ENCODE data around the gene ATP6V0E1. TPM values are rescaled to one million over a fixed set of nuclear protein-coding genes. Genes with fewer than 3 reads are reported as not detected.
A peak's percentile ranks its signal among the peaks of the same experiment; 100 is the strongest.
"Not testable (repeated sequence)": the region's sequence is repeated elsewhere in the genome, so short reads cannot be mapped to it uniquely, and the experiment has no call there.

Gene ATP6V0E1
- total RNA-seq, 2 donors from 2014 or later, result 156 to 193 TPM

- TF ChIP-seq, protein P1, sequence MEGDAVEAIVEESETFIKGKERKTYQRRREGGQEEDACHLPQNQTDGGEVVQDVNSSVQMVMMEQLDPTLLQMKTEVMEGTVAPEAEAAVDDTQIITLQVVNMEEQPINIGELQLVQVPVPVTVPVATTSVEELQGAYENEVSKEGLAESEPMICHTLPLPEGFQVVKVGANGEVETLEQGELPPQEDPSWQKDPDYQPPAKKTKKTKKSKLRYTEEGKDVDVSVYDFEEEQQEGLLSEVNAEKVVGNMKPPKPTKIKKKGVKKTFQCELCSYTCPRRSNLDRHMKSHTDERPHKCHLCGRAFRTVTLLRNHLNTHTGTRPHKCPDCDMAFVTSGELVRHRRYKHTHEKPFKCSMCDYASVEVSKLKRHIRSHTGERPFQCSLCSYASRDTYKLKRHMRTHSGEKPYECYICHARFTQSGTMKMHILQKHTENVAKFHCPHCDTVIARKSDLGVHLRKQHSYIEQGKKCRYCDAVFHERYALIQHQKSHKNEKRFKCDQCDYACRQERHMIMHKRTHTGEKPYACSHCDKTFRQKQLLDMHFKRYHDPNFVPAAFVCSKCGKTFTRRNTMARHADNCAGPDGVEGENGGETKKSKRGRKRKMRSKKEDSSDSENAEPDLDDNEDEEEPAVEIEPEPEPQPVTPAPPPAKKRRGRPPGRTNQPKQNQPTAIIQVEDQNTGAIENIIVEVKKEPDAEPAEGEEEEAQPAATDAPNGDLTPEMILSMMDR (IDR thresholded peaks at IDR 0.05), result no peak
- H3K9me3 ChIP-seq, result no peaks in the 10 kb centered on the region
- peak overlapping the region; percentile 19 to 61 for H3K27ac ChIP-seq
- no peaks in the 10 kb centered on the region for H3K27me3 ChIP-seq
- no peak for DNase-seq (ENCODE audit: low spot score)
- H3K4me1 ChIP-seq, result peaks cover 0 to 32% of the 10 kb centered on the region in 2 donors
- peaks cover 26% of the 10 kb centered on the region for H3K36me3 ChIP-seq
- no peak overlapping the region for H3K4me3 ChIP-seq
Observed at GRCh38 chr5:173020154-173020581, 36.6 kb downstream of the ATP6V0E1 start.

DNA sequence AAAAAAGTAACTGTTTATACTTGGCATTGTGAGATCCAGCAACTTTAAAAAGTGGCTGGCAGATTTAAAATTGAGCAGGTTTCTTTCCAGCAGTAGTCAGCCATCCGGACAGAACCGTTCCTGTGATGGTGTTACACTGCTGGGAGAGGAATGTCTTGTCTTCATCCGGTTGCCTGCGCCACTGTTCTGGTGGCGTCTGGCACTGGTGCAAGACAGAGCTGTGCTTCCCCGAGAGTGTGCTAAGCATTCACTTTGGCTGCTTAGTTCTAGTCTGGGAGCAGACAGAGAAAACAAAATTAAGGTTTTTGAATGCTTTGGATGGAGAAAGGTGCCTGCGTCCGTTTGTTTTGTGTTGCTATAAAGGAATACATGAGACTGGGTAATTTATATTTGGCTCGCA is 37.1 kb downstream of the ATP6V0E1 start:
- peak overlapping the region; percentile 19 to 61 for H3K27ac ChIP-seq
- TF ChIP-seq, protein P1 (IDR thresholded peaks at IDR 0.05), result no peak
- peak; percentile 67 for DNase-seq (ENCODE audit: low spot score)

DNA sequence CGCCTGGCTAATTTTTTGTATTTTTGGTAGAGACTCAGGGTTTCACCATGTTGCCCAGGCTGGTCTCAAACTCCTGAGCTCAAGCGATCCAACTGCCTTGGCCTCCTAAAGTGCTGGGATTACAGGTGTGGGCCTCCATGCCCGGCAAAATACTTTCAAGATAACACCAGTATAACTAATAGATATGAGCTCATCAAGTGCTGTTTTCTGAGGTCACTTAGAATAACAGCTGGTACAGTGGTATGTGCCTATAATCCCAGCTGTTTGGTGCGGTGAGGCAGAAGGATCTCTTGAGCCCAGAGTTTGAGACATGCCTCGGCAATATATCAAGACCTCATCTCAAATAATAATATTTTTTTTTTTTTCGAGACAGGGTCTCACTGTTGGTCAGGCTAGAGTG is 42.1 kb downstream of the ATP6V0E1 start:
- peaks cover 19% of the 10 kb centered on the region for H3K36me3 ChIP-seq
- no peak for DNase-seq (ENCODE audit: low spot score)
- no peaks in the 10 kb centered on the region for H3K9me3 ChIP-seq
- no peak overlapping the region for H3K4me3 ChIP-seq
- peaks cover 0 to 32% of the 10 kb centered on the region in 2 donors for H3K4me1 ChIP-seq
- no peak overlapping the region for H3K27ac ChIP-seq
- H3K27me3 ChIP-seq, result no peaks in the 10 kb centered on the region
- TF ChIP-seq, protein P1 (IDR thresholded peaks at IDR 0.05), result no peak

More for the DNA sequence above, 37.1 kb downstream of the ATP6V0E1 start:
- peaks cover 0 to 28% of the 10 kb centered on the region in 2 donors for H3K4me1 ChIP-seq
- H3K4me3 ChIP-seq, result no peak overlapping the region
- no peaks in the 10 kb centered on the region for H3K27me3 ChIP-seq
- H3K9me3 ChIP-seq, result no peaks in the 10 kb centered on the region
- peaks cover 26% of the 10 kb centered on the region for H3K36me3 ChIP-seq

- Histone ChIP-seq H3K36me3 (no peaks in the 10 kb centered on the region), H3K4me1 (peaks cover 0 to 32% of the 10 kb centered on the region in 2 donors), H3K4me3 (no peak overlapping the region), H3K27me3 (no peaks in the 10 kb centered on the region), H3K27ac (no peak overlapping the region), H3K9me3 (no peaks in the 10 kb centered on the region)
- TF ChIP-seq, protein P1 (IDR thresholded peaks at IDR 0.05), result no peak
- DNase-seq (ENCODE audit: low spot score), result no peak
Observed at GRCh38 chr5:173027905-173028304, 44.3 kb downstream of the ATP6V0E1 start.

- TF ChIP-seq, protein P1 (IDR thresholded peaks at IDR 0.05), result no peak
- Histone ChIP-seq H3K4me1 (peaks cover 0 to 32% of the 10 kb centered on the region in 2 donors), H3K27me3 (no peaks in the 10 kb centered on the region), H3K36me3 (no peaks in the 10 kb centered on the region), H3K27ac (peak overlapping the region; percentile 69 to 71), H3K4me3 (no peak overlapping the region), H3K9me3 (no peaks in the 10 kb centered on the region)
- no peak for DNase-seq (ENCODE audit: low spot score)
Observed at GRCh38 chr5:173028811-173029327, 45.3 kb downstream of the ATP6V0E1 start.

DNA sequence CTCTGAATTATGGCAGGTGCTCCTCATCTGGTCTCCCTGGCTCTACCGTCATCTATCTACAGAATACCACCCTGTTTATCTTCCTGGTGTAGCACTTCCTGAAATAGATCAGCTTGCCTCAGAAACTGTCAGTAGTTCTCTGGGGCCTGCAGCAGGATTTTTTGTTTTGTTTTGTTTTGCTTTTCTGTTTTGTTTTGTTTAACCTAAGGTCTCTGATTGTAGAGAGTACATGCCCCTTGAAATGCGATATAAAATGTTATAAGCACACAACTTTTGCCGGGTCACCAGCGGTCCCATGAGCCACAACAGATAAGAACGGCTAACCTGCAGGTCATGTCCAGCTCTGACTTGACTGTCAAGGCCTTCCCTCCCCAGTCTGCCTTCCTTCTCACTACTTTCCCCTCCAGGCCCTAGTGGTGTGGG is 45.9 kb downstream of the ATP6V0E1 start:
- TF ChIP-seq, protein P1 (IDR thresholded peaks at IDR 0.05), result no peak
- no peak overlapping the region for H3K4me3 ChIP-seq

DNA sequence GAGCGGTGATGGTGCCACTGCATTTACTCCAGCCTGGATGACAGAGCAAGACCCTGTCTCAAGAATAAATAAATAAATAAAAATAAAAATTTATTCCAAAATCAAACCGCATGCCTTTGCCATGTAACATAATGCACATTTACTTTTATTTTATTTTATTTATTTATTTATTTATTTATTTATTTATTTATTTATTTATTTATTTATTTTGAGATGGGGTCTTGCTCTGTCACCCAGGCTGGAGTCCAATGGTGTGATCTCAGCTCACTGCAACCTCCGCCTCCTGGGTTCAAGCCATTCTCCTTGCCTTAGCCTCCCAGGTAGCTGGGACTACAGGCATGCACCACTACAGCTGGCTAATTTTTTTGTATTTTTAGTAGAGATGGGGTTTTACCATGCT is 48.5 kb downstream of the ATP6V0E1 start:
- not testable (repeated sequence) for H3K4me3 ChIP-seq; H3K9me3 ChIP-seq; DNase-seq (ENCODE audit: low spot score); H3K27me3 ChIP-seq; H3K27ac ChIP-seq
- Histone ChIP-seq H3K36me3 (peaks cover 17% of the 10 kb centered on the region), H3K4me1 (peaks cover 0 to 45% of the 10 kb centered on the region in 2 donors)

More for the DNA sequence above, 45.9 kb downstream of the ATP6V0E1 start:
- Histone ChIP-seq H3K4me1 (peaks cover 0 to 32% of the 10 kb centered on the region in 2 donors), H3K36me3 (peaks cover 1% of the 10 kb centered on the region), H3K9me3 (no peaks in the 10 kb centered on the region), H3K27ac (peak overlapping the region; percentile 69 to 71), H3K27me3 (no peaks in the 10 kb centered on the region)
- no peak for DNase-seq (ENCODE audit: low spot score)
